Fibroblast of pulmonary artery (primary cell): ENCODE measurements around the gene TNRC6A.
A peak's percentile ranks its signal among the peaks of the same experiment; 100 is the strongest.
"Not testable (repeated sequence)": the region's sequence is repeated elsewhere in the genome, so short reads cannot be mapped to it uniquely, and the experiment has no call there.

ENCODE experiments used
- DNase-seq: peaks from one replicate; pipeline ENCODE4 v3.0.0-alpha.2; 2010; ENCODE audit warnings: low read depth
- H3K4me3 ChIP-seq: replicated peaks from 2 replicates; pipeline ENCODE4 v1.5.1; 2011; ENCODE audit warnings: low read depth, mild to moderate bottlenecking, control low read depth, low read length, moderate library complexity
- TF ChIP-seq, protein P1 (sequence below): IDR thresholded peaks from 2 replicates; pipeline ENCODE4 v1.5.1; 2011; ENCODE audit warnings: mild to moderate bottlenecking, control low read depth, low read length, inconsistent platforms; ENCODE audit errors: missing control alignments

Gene TNRC6A

GRCh38 chr16:24734382-24734781, 4.9 kb downstream of the TNRC6A start:
- DNase-seq: peak; percentile 33
- TF ChIP-seq, protein P1, sequence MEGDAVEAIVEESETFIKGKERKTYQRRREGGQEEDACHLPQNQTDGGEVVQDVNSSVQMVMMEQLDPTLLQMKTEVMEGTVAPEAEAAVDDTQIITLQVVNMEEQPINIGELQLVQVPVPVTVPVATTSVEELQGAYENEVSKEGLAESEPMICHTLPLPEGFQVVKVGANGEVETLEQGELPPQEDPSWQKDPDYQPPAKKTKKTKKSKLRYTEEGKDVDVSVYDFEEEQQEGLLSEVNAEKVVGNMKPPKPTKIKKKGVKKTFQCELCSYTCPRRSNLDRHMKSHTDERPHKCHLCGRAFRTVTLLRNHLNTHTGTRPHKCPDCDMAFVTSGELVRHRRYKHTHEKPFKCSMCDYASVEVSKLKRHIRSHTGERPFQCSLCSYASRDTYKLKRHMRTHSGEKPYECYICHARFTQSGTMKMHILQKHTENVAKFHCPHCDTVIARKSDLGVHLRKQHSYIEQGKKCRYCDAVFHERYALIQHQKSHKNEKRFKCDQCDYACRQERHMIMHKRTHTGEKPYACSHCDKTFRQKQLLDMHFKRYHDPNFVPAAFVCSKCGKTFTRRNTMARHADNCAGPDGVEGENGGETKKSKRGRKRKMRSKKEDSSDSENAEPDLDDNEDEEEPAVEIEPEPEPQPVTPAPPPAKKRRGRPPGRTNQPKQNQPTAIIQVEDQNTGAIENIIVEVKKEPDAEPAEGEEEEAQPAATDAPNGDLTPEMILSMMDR: no peak
- no peak overlapping the region for H3K4me3 ChIP-seq

GRCh38 chr16:24736758-24737157, 7.3 kb downstream of the TNRC6A start:
- TF ChIP-seq, protein P1: no peak
- no peak overlapping the region for H3K4me3 ChIP-seq
- DNase-seq: no peak

DNA sequence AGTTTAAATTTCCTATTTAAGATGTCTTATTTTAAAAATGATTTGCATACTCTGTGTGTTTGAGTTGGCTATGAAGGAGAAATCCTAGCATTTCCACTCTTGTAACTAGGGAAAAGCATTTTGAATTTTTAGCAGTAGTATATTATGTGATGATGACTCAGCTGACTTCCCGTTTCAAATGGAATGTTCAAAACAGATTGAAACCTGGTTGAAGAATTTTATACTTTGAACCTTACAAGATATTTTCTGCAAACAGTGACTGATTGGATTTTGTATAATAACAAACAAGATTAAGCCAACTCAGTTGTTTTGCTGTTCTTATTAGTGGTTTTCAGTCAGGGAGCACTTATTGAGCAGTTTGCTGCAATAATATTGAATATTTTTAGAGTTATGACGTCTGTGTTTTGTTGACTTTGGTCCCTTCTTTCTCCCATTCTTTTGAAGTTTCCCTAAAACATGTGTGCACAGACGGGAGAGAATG, 8.0 kb downstream of the TNRC6A start:
- H3K4me3 ChIP-seq: no peak overlapping the region
- TF ChIP-seq, protein P1: no peak
- peak; percentile 59 for DNase-seq

- TF ChIP-seq, protein P1: no peak
- H3K4me3 ChIP-seq: no peak overlapping the region
- no peak for DNase-seq
Observed at GRCh38 chr16:24737916-24738594, 8.6 kb downstream of the TNRC6A start.

GRCh38 chr16:24738895-24739294, 9.4 kb downstream of the TNRC6A start:
- DNase-seq: no peak
- TF ChIP-seq, protein P1: no peak
- no peak overlapping the region for H3K4me3 ChIP-seq

GRCh38 chr16:24741862-24742261, 12.4 kb downstream of the TNRC6A start:
- no peak overlapping the region for H3K4me3 ChIP-seq
- TF ChIP-seq, protein P1: no peak
- DNase-seq: no peak

DNA sequence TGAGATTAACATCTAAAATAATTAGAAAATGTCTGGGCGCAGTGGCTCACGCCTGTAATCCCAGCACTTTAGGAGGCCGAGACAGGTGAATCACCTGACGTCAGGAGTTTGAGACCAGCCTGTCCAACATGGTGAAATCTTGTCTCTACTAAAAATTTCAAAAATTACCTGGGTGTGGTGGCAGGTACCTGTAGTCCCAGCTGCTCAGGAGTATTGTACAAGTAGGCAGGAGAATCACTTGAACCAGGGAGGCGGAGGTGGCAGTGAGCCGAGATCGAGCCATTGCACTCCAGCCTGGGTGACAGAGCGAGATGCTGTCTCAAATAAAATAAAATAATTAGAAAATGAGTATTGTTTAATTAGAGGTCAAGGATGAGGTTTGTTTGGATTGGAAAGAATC, 13.2 kb downstream of the TNRC6A start:
- DNase-seq, H3K4me3 ChIP-seq: not testable (repeated sequence)
